ENCODE data around the gene DNAJC15. TPM values are rescaled to one million over a fixed set of nuclear protein-coding genes. Genes with fewer than 3 reads are reported as not detected.

The DNAJC15 gene
- total and polyA plus RNA-seq, 2 of the 8 experiments (the other 6 are each of a cell fraction or from before 2014, with no cell fraction given) = 5.8 to 20.8 TPM

- TF ChIP-seq CHD1 (IDR thresholded peaks at IDR 0.05; ENCODE audit: low read depth, low read length) (no peak), SP1 (IDR thresholded peaks at IDR 0.05; ENCODE audit: low read depth, low read length) (no peak), JUN (IDR thresholded peaks at IDR 0.05; ENCODE audit: low read depth, low read length) (no peak), TCF12 (IDR thresholded peaks at IDR 0.05; ENCODE audit: low read depth, low read length) (no peak), EP300 (IDR thresholded peaks at IDR 0.05; ENCODE audit: borderline replicate concordance in 1 of 2, low read depth in 2 of 2, low read length in 2 of 2) (no peak)
Observed at GRCh38 chr13:43057653-43058317, 34.4 kb downstream of the DNAJC15 start (continued).
